ENCODE results near the gene GABBR2. TPM values are rescaled to one million over a fixed set of nuclear protein-coding genes. Genes with fewer than 3 reads are reported as not detected.

The GABBR2 gene
- total and polyA plus RNA-seq, 2 donors (not counting 1 experiment from before 2014, with no cell fraction given) = 0.03 TPM; not detected in 1

GRCh38 chr9:98530275-98530674 is 178.5 kb downstream of the GABBR2 start:
- no peaks in the 10 kb centered on the region for H3K4me1 Mint-ChIP-seq

GRCh38 chr9:98529841-98530240 is 178.9 kb downstream of the GABBR2 start:
- no peak for DNase-seq
- peaks cover 0 to 4% (median 2%) of the 10 kb centered on the region in 4 experiments for H3K27me3 ChIP-seq (replicated peaks in 1 of 4; ENCODE audit: control extremely low read depth in 1 of 4, control insufficient read depth in 3 of 4, insufficient read depth in 4 of 4, low read length in 3 of 4)
- H3K79me2 ChIP-seq (ENCODE audit: control insufficient read depth, insufficient read depth, low read length) = no peaks in the 10 kb centered on the region
- H3K4me3 ChIP-seq (ENCODE audit: control extremely low read depth in 1 of 5, extremely low read depth in 1 of 5, insufficient read depth in 1 of 5, low read depth in 2 of 5, low read length in 4 of 5) = no peak overlapping the region
- no peaks in the 10 kb centered on the region for H3K9me3 ChIP-seq (ENCODE audit: control extremely low read depth in 1 of 3, control insufficient read depth in 2 of 3, insufficient read depth in 1 of 3, low read length in 2 of 3)
- Mint-ChIP-seq H3K27me3 (peaks cover 20% of the 10 kb centered on the region), H3K27ac (no peak overlapping the region), H3K4me3 (no peak overlapping the region), H3K4me1 (no peaks in the 10 kb centered on the region), H3K9me3 (ENCODE audit: insufficient read depth) (no peaks in the 10 kb centered on the region)
- no peaks in the 10 kb centered on the region for H4K20me1 ChIP-seq (ENCODE audit: control insufficient read depth, insufficient read depth, low read length, poor library complexity, severe bottlenecking)
- no peak overlapping the region for H3K27ac ChIP-seq (ENCODE audit: low read length in 2 of 2)
- ATAC-seq (ENCODE audit: low read depth) = no peak
- H3K4me2 ChIP-seq (replicated peaks; ENCODE audit: low read depth, low read length, poor library complexity, severe bottlenecking) = no peak overlapping the region
- intact Hi-C loops (cut with micrococcal nuclease) = loop anchor here (10.0 kb wide), 1 partner anchor 215 kb away; no protein-coding TSS in a partner anchor
- H3K9ac ChIP-seq (ENCODE audit: low read length) = no peak overlapping the region
- ChIA-PET POLR2A (no interaction called here), CTCF (no interaction called here)
- H3K36me3 ChIP-seq (replicated peaks in 1 of 2; ENCODE audit: control extremely low read depth in 1 of 2, control insufficient read depth in 1 of 2, extremely low read depth in 1 of 2, insufficient read depth in 2 of 2, low read length in 1 of 2) = no peaks in the 10 kb centered on the region
- 79% methylated on average over 7 of the region's 7 CpGs for WGBS (ENCODE audit: insufficient coverage)
- no peak for TF ChIP-seq CTCF (IDR thresholded peaks at IDR 0.05)
- no peak for TF ChIP-seq EZH2 (IDR thresholded peaks at IDR 0.05; ENCODE audit: borderline replicate concordance, insufficient read depth, low read depth, low read length, poor library complexity, severe bottlenecking)
- no peak overlapping the region for H2AFZ ChIP-seq (ENCODE audit: insufficient read depth, low read depth, low read length, poor library complexity, severe bottlenecking)
- no peaks in the 10 kb centered on the region for H3K4me1 ChIP-seq (ENCODE audit: control insufficient read depth in 2 of 2, insufficient read depth in 2 of 2, low read length in 2 of 2)

More at GRCh38 chr9:98530275-98530674, 178.5 kb downstream of the GABBR2 start:
- H4K20me1 ChIP-seq (ENCODE audit: control insufficient read depth, insufficient read depth, low read length, poor library complexity, severe bottlenecking) = no peaks in the 10 kb centered on the region
- Mint-ChIP-seq H3K27me3 (peaks cover 20% of the 10 kb centered on the region), H3K9me3 (ENCODE audit: insufficient read depth) (no peaks in the 10 kb centered on the region), H3K27ac (no peak overlapping the region), H3K4me3 (no peak overlapping the region)
- no peak overlapping the region for H3K27ac ChIP-seq (ENCODE audit: low read length in 2 of 2)
- no peaks in the 10 kb centered on the region for H3K9me3 ChIP-seq (ENCODE audit: control extremely low read depth in 1 of 3, control insufficient read depth in 2 of 3, insufficient read depth in 1 of 3, low read length in 2 of 3)
- no peak overlapping the region for H3K9ac ChIP-seq (ENCODE audit: low read length)
- no peak for DNase-seq
- POLR2A ChIA-PET = no interaction called here
- H3K36me3 ChIP-seq (replicated peaks in 1 of 2; ENCODE audit: control extremely low read depth in 1 of 2, control insufficient read depth in 1 of 2, extremely low read depth in 1 of 2, insufficient read depth in 2 of 2, low read length in 1 of 2) = no peaks in the 10 kb centered on the region
- CTCF ChIA-PET = no interaction called here
- H3K4me3 ChIP-seq (ENCODE audit: control extremely low read depth in 1 of 5, extremely low read depth in 1 of 5, insufficient read depth in 1 of 5, low read depth in 2 of 5, low read length in 4 of 5) = no peak overlapping the region
- no peak for TF ChIP-seq CTCF (IDR thresholded peaks at IDR 0.05)
- no peak for TF ChIP-seq EZH2 (IDR thresholded peaks at IDR 0.05; ENCODE audit: borderline replicate concordance, insufficient read depth, low read depth, low read length, poor library complexity, severe bottlenecking)
- H2AFZ ChIP-seq (ENCODE audit: insufficient read depth, low read depth, low read length, poor library complexity, severe bottlenecking) = no peak overlapping the region
- WGBS (ENCODE audit: insufficient coverage) = 93% methylated on average over 6 of the region's 8 CpGs
- no peak for ATAC-seq (ENCODE audit: low read depth)
- H3K4me1 ChIP-seq (ENCODE audit: control insufficient read depth in 2 of 2, insufficient read depth in 2 of 2, low read length in 2 of 2) = no peaks in the 10 kb centered on the region
- peaks cover 0 to 4% (median 2%) of the 10 kb centered on the region in 4 experiments for H3K27me3 ChIP-seq (replicated peaks in 1 of 4; ENCODE audit: control extremely low read depth in 1 of 4, control insufficient read depth in 3 of 4, insufficient read depth in 4 of 4, low read length in 3 of 4)
- intact Hi-C loops (cut with micrococcal nuclease) = no loop called here
- H3K4me2 ChIP-seq (replicated peaks; ENCODE audit: low read depth, low read length, poor library complexity, severe bottlenecking) = no peak overlapping the region
- no peaks in the 10 kb centered on the region for H3K79me2 ChIP-seq (ENCODE audit: control insufficient read depth, insufficient read depth, low read length)

Data from B cell (primary cell).